Keratinocyte (primary cell): ENCODE results near the gene BABAM2. TPM values are rescaled to one million over a fixed set of nuclear protein-coding genes. Genes with fewer than 3 reads are reported as not detected.

Experiments
- DNase-seq: peaks from one replicate; pipeline ENCODE4 v3.0.0-alpha.2; 2011; ENCODE audit warnings: low read depth, missing footprints, low spot score
- FAIRE-seq: peaks from 2 replicates; lab custom pipeline; 2011; peaks lifted over from hg19 to GRCh38; lab: Jason Lieb, UNC
- H2AFZ ChIP-seq: 2 replicates; pipeline ENCODE4 v1.6.0; 2012; ENCODE audit warnings: low read length, control low read depth, inconsistent platforms; ENCODE audit not compliant: control insufficient read depth
- H3K27ac ChIP-seq: 2 replicates; pipeline ENCODE4 v1.5.1; 2011; ENCODE audit warnings: low read length; ENCODE audit not compliant: control insufficient read depth, insufficient read depth
- H3K27me3 ChIP-seq: 3 replicates; pipeline ENCODE4 v1.6.0; 2011; ENCODE audit warnings: low read length; ENCODE audit not compliant: control insufficient read depth, insufficient read depth; ENCODE audit errors: extremely low read depth
- H3K36me3 ChIP-seq, 2 experiments: 2 replicates in 1 of 2; 3 replicates in 1 of 2; pipeline ENCODE4 v1.5.1; 2011; ENCODE audit warnings: low read length in 2 of 2, mild to moderate bottlenecking in 1 of 2; ENCODE audit not compliant: control insufficient read depth in 2 of 2, insufficient read depth in 2 of 2; ENCODE audit errors: extremely low read depth in 1 of 2
- H3K4me1 ChIP-seq: 3 replicates; pipeline ENCODE4 v1.5.1; 2011; ENCODE audit warnings: low read length; ENCODE audit not compliant: control insufficient read depth, insufficient read depth; ENCODE audit errors: extremely low read depth
- H3K4me2 ChIP-seq: 3 replicates; pipeline ENCODE4 v1.6.0; 2011; ENCODE audit warnings: low read depth, low read length; ENCODE audit not compliant: control insufficient read depth, insufficient read depth; ENCODE audit errors: extremely low read depth
- H3K4me3 ChIP-seq, 3 experiments: fragments of 200-600 bp in 1 of 3; sonication (generic) in 1 of 3; 2 replicates in 2 of 3; 3 replicates in 1 of 3; pipeline ENCODE4 v1.5.1; 2011 to 2016; ENCODE audit warnings: low read length in 3 of 3, mild to moderate bottlenecking in 3 of 3, control low read depth in 2 of 3, inconsistent platforms in 1 of 3, low read depth in 1 of 3, mixed read lengths in 1 of 3, mixed run types in 1 of 3, moderate library complexity in 1 of 3; ENCODE audit not compliant: control insufficient read depth in 2 of 3, insufficient read depth in 2 of 3; ENCODE audit errors: extremely low read depth in 1 of 3
- H3K79me2 ChIP-seq: 2 replicates; pipeline ENCODE4 v1.6.0; 2012; ENCODE audit warnings: low read length; ENCODE audit not compliant: control insufficient read depth, insufficient read depth
- H3K9ac ChIP-seq: 3 replicates; pipeline ENCODE4 v1.6.0; 2011; ENCODE audit warnings: low read length; ENCODE audit not compliant: control insufficient read depth, insufficient read depth; ENCODE audit errors: extremely low read depth
- H3K9me1 ChIP-seq: 3 replicates; pipeline ENCODE4 v1.6.0; 2011; ENCODE audit warnings: low read length; ENCODE audit not compliant: control insufficient read depth, insufficient read depth; ENCODE audit errors: extremely low read depth
- H3K9me3 ChIP-seq: 2 replicates; pipeline ENCODE4 v1.5.1; 2012; ENCODE audit warnings: low read depth, low read length; ENCODE audit not compliant: control insufficient read depth
- H4K20me1 ChIP-seq: 3 replicates; pipeline ENCODE4 v1.6.0; 2011; ENCODE audit warnings: low read length; ENCODE audit not compliant: control insufficient read depth, insufficient read depth; ENCODE audit errors: extremely low read depth
- CTCF ChIP-seq, 3 experiments: IDR thresholded peaks in 1 of 3; conservative IDR thresholded peaks in 1 of 3; optimal IDR thresholded peaks in 1 of 3; 2 replicates in 2 of 3; 3 replicates in 1 of 3; pipeline versions ENCODE3 to v1.5.1; 2011; ENCODE audit warnings: low read length in 3 of 3, mild to moderate bottlenecking in 3 of 3, moderate library complexity in 2 of 3, control low read depth in 1 of 3, inconsistent platforms in 1 of 3; ENCODE audit not compliant: insufficient read depth in 2 of 3; ENCODE audit errors: extremely low read depth in 1 of 3
- EZH2 ChIP-seq: IDR thresholded peaks from one replicate; pipeline ENCODE4 v1.6.1; 2012; ENCODE audit warnings: inconsistent platforms, mild to moderate bottlenecking, low read length, moderate library complexity
- dilution Hi-C: fragments of 300-500 bp; cut with MboI; formaldehyde crosslinking; loops from one replicate; pipeline ENCODE4 v1.7.0; 2020; ENCODE audit warnings: low sequenced_read_pairs; ENCODE audit not compliant: extremely low pct_ligation_motif_present
- polyA minus RNA-seq, 3 experiments: library from RNA; depleted of rRNA, polyadenylated mRNA; stranded (reverse); fragments of >200 nt; gene quantifications; 1 replicate in 1 of 3; 2 replicates in 1 of 3; 3 replicates in 1 of 3; pipeline ENCODE4 v1.2.3, GENCODE V29; 2011
- polyA plus RNA-seq, 5 experiments: library from polyadenylated mRNA; depleted of rRNA in 3 of 5; stranded (reverse) in 3 of 5; stranded (forward) in 1 of 5; unstranded in 1 of 5; fragments of >200 nt; gene quantifications; 1 replicate in 1 of 5; 2 replicates in 3 of 5; 3 replicates in 1 of 5; pipeline versions ENCODE4 v1.2.1 to v1.2.3, GENCODE V29; 2011 to 2012; ENCODE audit warnings: missing spikeins in 2 of 5, low read depth in 1 of 5, low replicate concordance in 1 of 5

Gene BABAM2
- polyA plus RNA-seq (24.3 to 30.3 TPM (median 29.8 TPM) in 3 replicates), polyA minus RNA-seq (16.4 to 31.4 TPM (median 28.3 TPM) in 3 replicates)
- polyA plus RNA-seq (2011; ENCODE audit: low read depth), result 5.8 TPM
- polyA plus RNA-seq (2011; cell fraction: cytosol; rRNA removed), result 29.7 and 48.3 TPM in 2 replicates
- 29.3 and 30.2 TPM in 2 replicates for polyA plus RNA-seq (2011; cell fraction: nucleus; rRNA removed)
- polyA plus RNA-seq (2012; ENCODE audit: low replicate concordance), result 28.1 and 29.8 TPM in 2 replicates
- polyA minus RNA-seq (2011; cell fraction: cytosol; rRNA and poly(A)+ RNA removed), result 17.6 TPM
- 20.4 and 55.5 TPM in 2 replicates for polyA minus RNA-seq (2011; cell fraction: nucleus; rRNA and poly(A)+ RNA removed)

- Histone ChIP-seq H3K4me1 (peaks cover 23% of the 10 kb centered on the region), H3K9me3 (no peaks in the 10 kb centered on the region), H3K4me2 (peak within 1 kb of the TSS; percentile 92), H2AFZ (peak within 1 kb of the TSS; percentile 95), H3K9me1 (no peaks in the 10 kb centered on the region), H3K27me3 (no peaks in the 10 kb centered on the region), H3K9ac (peak within 1 kb of the TSS; percentile 98), H4K20me1 (no peaks in the 10 kb centered on the region), H3K36me3 (no peaks in the 10 kb centered on the region), H3K79me2 (peaks cover 6% of the 10 kb centered on the region), H3K27ac (peak within 1 kb of the TSS; percentile 93), H3K4me3 (peak within 1 kb of the TSS; percentile 79 to 90 (median 83))
- no peak for FAIRE-seq
- dilution Hi-C loops, result no loop called here
- TF ChIP-seq EZH2 (no peak), CTCF (optimal IDR thresholded peaks at IDR 0.05 in 1 of 3, IDR thresholded peaks at IDR 0.05 in 1 of 3, conservative IDR thresholded peaks at IDR 0.05 in 1 of 3; ENCODE audit: extremely low read depth in 1 of 3, insufficient read depth in 2 of 3, low read length in 3 of 3) (peak in 1 of 3 experiments; percentile 1)
- no peak for DNase-seq
Observed at GRCh38 chr2:27890146-27890923, at the start of gene BABAM2, which contains the start of gene RBKS. TSS of gene BABAM2 (plus strand) at chr2:27890729. CDS start at chr2:27894557, 3,828 bp downstream. TSS of gene RBKS (minus strand) at chr2:27890387. CDS start at chr2:27890345, 42 bp downstream.

- H3K4me2 ChIP-seq, result no peak overlapping the region
- no peak for FAIRE-seq
- no peaks in the 10 kb centered on the region for H3K27me3 ChIP-seq
- H2AFZ ChIP-seq, result no peak overlapping the region
- no peak overlapping the region for H3K4me3 ChIP-seq
- H3K9me1 ChIP-seq, result no peaks in the 10 kb centered on the region
- peaks cover 15% of the 10 kb centered on the region for H3K4me1 ChIP-seq
- no peaks in the 10 kb centered on the region for H4K20me1 ChIP-seq
- H3K36me3 ChIP-seq, result no peaks in the 10 kb centered on the region
- no peak overlapping the region for H3K9ac ChIP-seq
- DNase-seq, result no peak
- TF ChIP-seq EZH2, result no peak
- no peak for TF ChIP-seq CTCF (optimal IDR thresholded peaks at IDR 0.05 in 1 of 3, IDR thresholded peaks at IDR 0.05 in 1 of 3, conservative IDR thresholded peaks at IDR 0.05 in 1 of 3; ENCODE audit: extremely low read depth in 1 of 3, insufficient read depth in 2 of 3, low read length in 3 of 3)
- no peaks in the 10 kb centered on the region for H3K79me2 ChIP-seq
- H3K27ac ChIP-seq, result no peak overlapping the region
- dilution Hi-C loops, result no loop called here
- no peaks in the 10 kb centered on the region for H3K9me3 ChIP-seq
Observed at GRCh38 chr2:27842894-27843293, 47.6 kb upstream of the BABAM2 start.
